KOPT-K1 (cell line): ENCODE results near the gene TECPR2.

Source experiments
- H3K27ac ChIP-seq: fragments of 200-600 bp; sonication (generic); 2 replicates; pipeline ENCODE4 v1.5.1; 2016; ENCODE audit warnings: antibody characterized with exemption, mild to moderate bottlenecking, low read depth, low read length; ENCODE audit not compliant: poor library complexity, severe bottlenecking
- H3K36me3 ChIP-seq: fragments of 200-600 bp; sonication (generic); 2 replicates; pipeline ENCODE4 v1.5.1; 2017; ENCODE audit warnings: antibody characterized with exemption, mild to moderate bottlenecking, low read length, moderate library complexity; ENCODE audit not compliant: insufficient read depth
- H3K9me3 ChIP-seq: fragments of 200-600 bp; sonication (generic); 2 replicates; pipeline ENCODE4 v1.5.1; 2017; ENCODE audit warnings: antibody characterized with exemption, low read length, mild to moderate bottlenecking; ENCODE audit not compliant: insufficient read depth, poor library complexity, severe bottlenecking

TECPR2 gene

DNA sequence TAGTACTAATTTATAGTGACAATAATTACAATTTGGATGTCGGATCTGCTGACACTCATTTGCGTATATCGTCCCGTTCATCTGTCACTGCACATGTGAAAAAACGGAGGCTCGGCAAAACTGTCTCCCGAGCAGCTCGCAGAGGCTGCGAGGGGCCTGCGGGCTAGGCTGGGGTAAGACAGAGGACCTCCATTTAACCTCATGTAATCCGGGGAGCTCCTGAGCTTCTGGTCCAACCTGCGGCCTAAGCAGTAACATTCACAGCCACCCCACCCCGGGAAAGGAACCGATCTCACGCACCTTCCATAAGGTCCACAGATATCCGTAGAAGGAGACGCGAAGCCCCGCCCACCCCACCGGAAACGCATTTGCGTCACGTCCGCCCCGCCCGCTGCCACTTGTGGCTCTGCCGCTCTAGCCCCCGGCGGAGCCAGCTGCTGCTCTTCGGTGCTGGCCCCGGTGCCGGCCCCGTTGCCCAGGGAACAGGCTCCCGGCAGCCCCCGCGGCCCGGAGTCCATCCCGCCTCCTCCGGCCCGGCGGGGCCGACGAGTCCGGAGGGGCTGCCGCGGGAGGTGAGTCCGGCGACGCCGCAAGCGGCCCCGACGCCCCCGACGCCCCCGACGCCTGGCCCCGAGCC lies at the start of gene TECPR2, which contains the start of gene CINP:
TSS of gene TECPR2 (plus strand) at position 397 of the 637 bp plus-strand sequence. CDS start 13,781 bp downstream, outside the sequence.
TSS of gene CINP (minus strand) at position 346 of the 637 bp plus-strand sequence. CDS start at position 307, 39 bp downstream.
- Histone ChIP-seq H3K9me3 (no peaks in the 10 kb centered on the region), H3K36me3 (peaks cover 11% of the 10 kb centered on the region; the same call in 1 of the 2 replicates), H3K27ac (peak within 1 kb of the TSS; percentile 72)

DNA sequence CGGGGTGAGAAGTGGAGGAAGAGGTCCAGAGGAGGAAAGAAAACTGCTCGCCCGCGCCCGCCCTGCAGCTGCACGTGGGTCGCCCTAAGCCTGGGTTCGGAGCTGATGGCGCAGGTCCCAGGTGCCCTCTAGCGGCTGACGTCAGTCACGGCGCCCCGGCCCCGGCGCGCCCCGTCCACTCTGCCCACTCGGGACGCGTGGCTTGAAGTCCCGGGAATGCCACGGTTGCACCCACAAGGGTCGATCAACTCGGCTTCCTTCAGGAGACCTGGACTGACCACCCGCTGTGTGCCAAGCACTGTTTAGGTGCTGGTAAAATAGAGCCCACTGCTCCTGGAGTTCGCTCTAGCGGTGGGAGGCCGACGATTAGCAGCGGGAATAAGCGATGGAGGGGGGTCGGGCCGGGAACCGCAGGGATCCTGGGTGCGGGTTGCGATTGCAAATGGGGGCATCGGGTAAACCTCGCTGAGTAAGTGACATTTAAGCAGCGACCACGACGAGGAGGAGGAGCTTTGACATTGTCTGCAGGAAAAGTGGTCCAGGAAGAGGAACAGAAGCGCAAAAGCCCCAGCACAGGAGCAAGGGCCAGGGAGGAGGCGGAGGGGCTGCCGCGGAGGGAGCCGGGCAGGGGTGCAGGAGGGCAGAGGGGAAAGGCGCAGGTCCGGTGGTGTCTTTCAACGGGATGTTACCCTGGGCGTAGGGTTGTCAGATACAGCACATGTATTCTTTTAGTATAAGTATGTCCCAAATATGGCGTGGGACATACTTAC lies 48.3 kb upstream of the TECPR2 start:
- Histone ChIP-seq H3K36me3 (no peaks in the 10 kb centered on the region), H3K27ac (no peak overlapping the region), H3K9me3 (no peaks in the 10 kb centered on the region)

DNA sequence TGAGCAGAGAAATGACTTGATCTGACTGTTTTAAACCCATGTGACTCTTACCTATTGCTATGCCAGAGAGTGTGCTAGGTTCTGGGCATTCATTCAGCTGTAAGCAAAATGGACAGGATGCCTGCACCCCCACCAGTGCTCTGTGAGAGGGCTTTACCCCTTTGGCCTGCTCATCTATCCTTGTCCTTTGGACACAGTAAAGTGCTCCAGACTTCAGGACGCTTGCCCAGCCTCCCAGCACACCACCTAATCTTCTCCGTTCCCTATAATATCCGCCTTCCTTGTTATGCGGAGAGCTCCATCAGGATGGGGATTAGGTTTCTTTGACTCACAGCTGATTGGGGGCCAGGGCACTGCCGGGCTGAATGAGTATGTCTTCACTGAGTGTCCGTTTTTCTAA lies 47.6 kb upstream of the TECPR2 start:
- Histone ChIP-seq H3K36me3 (no peaks in the 10 kb centered on the region), H3K9me3 (no peaks in the 10 kb centered on the region), H3K27ac (no peak overlapping the region)

DNA sequence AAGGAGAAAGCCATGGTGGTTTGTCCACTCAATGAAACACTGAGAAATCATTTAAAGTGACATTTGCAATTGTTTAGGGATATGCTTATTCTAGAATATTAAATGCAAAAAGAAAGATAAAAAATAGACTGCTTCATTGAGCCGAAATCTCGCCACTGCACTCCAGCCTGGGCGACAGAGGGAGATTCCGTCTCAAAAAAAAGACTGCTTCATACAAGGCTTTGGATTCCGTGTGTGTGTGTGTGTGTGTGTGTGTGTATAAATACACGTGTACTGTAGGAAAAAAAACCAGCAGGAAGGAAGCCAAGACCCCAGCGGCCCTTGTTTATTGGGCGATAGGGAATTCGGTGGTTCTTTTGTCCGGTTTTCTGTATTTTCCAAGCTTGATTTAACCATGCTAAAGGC lies 46.4 kb upstream of the TECPR2 start:
- H3K36me3 ChIP-seq = no peaks in the 10 kb centered on the region
- H3K27ac ChIP-seq = peak overlapping the region; percentile 34
- H3K9me3 ChIP-seq = no peaks in the 10 kb centered on the region

DNA sequence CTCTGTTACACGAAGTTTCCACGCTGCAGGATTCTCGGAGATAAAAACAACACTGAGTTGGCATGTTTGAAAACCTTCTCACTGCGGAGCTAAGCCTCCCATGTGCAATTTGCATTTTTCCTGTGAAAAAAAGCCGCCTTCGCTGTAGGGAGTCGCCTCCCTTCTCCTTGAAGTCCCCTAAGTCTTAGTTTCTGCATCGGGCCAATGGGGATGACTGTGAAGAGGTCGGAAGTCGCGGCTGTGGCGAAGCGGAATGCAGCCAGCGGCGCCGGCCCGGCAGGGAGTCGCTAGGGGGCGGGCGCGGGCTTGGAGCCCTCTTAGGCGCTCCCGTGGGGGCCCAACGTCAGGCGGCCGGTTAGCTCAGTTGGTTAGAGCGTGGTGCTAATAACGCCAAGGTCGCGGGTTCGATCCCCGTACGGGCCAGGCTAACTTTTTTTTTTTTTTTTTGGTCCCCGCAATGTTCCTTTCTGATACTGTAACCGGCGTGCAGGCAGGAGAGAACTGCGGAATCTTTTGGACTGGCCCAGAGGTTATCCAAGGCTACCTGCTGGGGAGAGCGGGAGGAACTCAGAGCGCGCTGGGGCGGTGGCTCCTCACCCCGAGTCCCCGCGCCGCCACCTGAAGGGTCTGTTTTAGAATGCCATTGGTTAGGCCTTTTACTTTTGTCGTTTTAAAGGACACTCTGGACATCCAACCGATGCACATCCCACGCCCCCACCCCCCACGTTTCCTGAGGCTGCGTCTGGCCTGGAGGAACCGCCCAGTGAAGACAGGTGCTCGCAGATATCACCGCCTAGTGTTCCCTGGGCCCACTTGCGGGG lies 45.8 kb upstream of the TECPR2 start:
- Histone ChIP-seq H3K27ac (peak overlapping the region; percentile 47), H3K36me3 (0 out of 2 replicates have a peak, but pooled peaks cover 2% of the 10 kb centered on the region), H3K9me3 (no peaks in the 10 kb centered on the region)

GRCh38 chr14:102317564-102318248 lies 45.0 kb upstream of the TECPR2 start:
- no peaks in the 10 kb centered on the region for H3K9me3 ChIP-seq
- H3K36me3 ChIP-seq = 0 out of 2 replicates have a peak, but pooled peaks cover 8% of the 10 kb centered on the region
- H3K27ac ChIP-seq = peak overlapping the region; percentile 47

DNA sequence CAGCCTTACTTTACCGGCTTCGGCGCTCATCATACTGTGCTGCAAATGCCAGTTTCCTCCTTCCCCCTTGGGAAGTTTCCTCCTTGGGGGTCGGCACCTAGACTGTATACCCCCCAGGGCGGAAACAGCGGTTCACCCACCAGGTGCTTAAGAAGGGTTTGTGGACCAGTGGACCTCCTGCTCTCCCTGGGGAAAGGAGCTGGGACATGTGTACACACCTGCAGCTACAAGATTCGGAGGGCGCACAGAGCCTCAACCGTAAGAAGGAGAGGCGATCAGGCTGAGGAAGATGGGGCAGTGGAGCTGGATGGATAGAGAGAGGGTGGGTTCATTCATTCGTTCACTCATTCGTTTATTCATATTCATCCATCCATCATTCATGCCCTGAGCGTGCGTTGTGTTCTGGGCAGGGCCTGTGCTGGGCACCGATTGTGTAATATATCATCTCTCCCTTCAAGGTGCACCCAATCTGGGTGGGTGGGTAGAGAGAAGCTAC lies 43.9 kb upstream of the TECPR2 start:
- peak overlapping the region; percentile 71 for H3K27ac ChIP-seq
- H3K36me3 ChIP-seq = 0 out of 2 replicates have a peak, but pooled peaks cover 8% of the 10 kb centered on the region
- H3K9me3 ChIP-seq = no peaks in the 10 kb centered on the region

DNA sequence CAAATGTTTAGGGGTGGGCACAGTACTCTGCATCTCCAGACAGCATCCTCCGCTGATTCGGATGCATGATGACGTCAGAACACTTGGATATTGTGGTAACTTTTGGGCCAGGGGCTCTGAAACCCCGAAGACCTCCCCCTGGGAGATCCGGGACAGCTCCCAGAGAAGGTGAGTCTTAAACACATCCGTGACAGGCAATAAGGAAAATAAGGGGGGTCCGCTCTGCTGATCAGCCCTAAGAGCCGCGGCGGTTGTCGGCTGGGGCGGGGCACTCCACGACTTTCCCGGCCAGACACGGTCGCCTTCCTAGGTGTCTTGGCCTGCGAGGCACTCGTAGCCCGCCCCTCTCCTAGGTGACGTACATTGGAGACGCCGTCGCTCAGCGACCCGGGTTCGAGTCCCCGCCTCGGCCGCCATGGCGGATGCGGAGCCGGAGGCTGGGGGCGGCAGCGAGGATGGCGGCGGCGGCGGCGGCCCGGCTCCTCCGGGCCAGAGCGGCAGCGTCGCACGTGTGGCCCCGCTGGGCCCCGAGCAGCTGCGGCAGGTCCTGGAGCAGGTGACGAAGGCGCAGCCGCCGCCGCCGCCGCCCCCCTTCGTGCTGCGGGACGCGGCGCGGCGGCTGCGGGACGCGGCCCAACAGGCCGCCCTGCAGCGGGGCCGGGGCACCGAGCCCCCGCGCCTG lies 43.2 kb upstream of the TECPR2 start, which contains the start of gene ZNF839:
TSS of gene ZNF839 (plus strand) at position 396 of the 682 bp plus-strand sequence. CDS start at position 416, 20 bp downstream.
- peak within 1 kb of the TSS; percentile 71 for H3K27ac ChIP-seq
- no peaks in the 10 kb centered on the region for H3K9me3 ChIP-seq

DNA sequence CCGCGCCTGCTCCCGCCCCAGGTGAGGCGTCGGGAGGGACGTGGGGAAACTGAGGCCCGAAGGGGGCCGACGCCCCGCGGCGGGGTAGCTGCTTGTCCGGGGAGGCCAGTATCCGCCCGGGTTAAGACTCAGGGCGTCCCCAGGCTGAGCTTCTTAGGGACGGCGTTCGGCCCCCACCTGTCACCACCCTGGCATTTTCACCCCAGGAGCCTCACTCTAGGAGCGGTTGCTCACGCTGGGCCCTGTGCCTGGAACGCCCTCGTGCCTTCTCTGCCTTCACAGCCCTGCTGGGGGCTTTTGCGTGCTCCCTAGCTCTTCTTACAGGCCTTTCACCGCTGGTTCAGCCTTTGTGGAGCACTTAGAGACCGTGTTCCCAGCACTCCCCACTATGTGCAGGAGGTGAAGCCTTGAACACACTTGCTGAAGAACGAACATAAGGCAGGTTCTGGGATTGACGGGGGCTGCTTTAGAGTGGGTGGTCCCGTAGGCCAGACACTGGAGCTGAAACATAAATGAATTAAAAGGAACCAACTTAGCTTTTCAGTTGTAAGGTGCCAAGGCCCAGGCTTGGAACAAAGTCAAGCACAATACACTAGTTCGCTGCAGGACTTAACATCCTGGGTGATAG lies 42.6 kb upstream of the TECPR2 start:
- 0 out of 2 replicates have a peak, but pooled peaks cover 8% of the 10 kb centered on the region for H3K36me3 ChIP-seq
- no peaks in the 10 kb centered on the region for H3K9me3 ChIP-seq
- peak overlapping the region; percentile 71 for H3K27ac ChIP-seq

More for the DNA sequence above, 43.2 kb upstream of the TECPR2 start, which contains the start of gene ZNF839:
- H3K36me3 ChIP-seq = 0 out of 2 replicates have a peak, but pooled peaks cover 8% of the 10 kb centered on the region

DNA sequence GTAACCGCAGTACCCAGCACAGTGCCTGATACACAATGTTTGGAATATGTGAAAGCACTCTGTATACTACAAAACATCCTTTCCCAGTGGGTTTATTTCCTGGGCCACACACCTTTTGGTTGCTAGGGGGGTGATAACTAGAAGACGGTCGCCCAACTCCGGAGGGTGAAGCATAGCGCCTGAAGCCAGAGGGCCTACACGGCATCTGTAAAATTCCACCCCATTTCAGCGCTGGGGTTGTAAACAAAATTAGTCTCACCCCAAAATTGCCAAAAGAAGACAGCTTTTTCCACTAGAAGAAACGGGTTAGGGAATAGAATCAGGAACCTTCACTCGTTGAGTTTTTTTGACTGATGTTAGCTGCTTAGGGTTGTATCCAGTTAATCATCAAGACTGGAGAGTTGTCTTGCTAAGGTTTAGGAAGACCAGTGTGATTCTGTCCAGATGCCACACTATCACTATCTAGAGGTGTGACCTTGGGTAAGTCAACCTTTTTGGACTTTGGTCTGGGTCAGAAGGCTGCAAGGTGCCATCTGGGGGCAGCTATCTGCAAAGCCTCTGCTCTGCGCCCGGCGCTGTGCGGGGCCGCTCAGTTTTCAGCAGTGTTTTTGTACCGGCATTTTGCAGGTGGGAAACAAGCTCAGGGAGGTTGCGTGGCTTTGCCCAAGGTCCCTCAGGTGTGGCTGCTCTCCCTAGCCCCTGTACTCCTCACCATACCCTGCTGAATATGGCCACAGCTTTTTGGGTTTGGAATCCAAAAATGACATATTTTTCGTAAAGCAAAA lies 41.9 kb upstream of the TECPR2 start:
- H3K27ac ChIP-seq = peak overlapping the region; percentile 71
- H3K9me3 ChIP-seq = no peaks in the 10 kb centered on the region
- H3K36me3 ChIP-seq = 0 out of 2 replicates have a peak, but pooled peaks cover 9% of the 10 kb centered on the region

- Histone ChIP-seq H3K9me3 (no peaks in the 10 kb centered on the region), H3K36me3 (peaks cover 17% of the 10 kb centered on the region), H3K27ac (no peak overlapping the region)
Observed at GRCh38 chr14:102321456-102322422, 41.0 kb upstream of the TECPR2 start.

DNA sequence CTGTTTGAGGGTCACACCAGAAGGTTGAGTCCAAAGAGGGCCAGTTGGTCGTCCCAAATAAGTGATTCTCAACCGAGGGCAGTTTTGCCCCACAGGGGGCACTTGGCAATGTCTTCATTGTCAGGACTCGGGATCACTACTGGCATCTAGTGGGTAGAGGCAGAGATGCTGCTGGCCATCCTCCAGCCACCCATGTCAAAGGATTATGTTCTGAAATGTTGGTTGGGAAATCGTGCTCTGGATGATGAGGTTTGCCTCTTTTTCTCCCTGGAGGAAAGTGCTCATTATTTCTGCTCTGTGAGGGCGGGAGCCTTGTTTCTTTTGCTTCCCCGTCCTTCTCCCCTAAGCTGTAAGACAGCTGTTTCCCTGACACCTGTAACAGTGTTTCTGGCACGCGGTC lies 39.6 kb upstream of the TECPR2 start:
- Histone ChIP-seq H3K27ac (no peak overlapping the region), H3K9me3 (no peaks in the 10 kb centered on the region), H3K36me3 (peaks cover 17% of the 10 kb centered on the region)
